Stimulated activated CD8-positive, alpha-beta memory T cell treated with anti-CD3 and anti-CD28 coated beads, Interleukin-15, amount 100 ng/mL, for 24 hours (primary cell): ENCODE data around the gene PRKCZ.

Source experiments
- DNase-seq: peaks from one replicate; pipeline ENCODE4 v3.0.0-alpha.2; 2020; ENCODE audit warnings: low read depth

PRKCZ gene

DNA sequence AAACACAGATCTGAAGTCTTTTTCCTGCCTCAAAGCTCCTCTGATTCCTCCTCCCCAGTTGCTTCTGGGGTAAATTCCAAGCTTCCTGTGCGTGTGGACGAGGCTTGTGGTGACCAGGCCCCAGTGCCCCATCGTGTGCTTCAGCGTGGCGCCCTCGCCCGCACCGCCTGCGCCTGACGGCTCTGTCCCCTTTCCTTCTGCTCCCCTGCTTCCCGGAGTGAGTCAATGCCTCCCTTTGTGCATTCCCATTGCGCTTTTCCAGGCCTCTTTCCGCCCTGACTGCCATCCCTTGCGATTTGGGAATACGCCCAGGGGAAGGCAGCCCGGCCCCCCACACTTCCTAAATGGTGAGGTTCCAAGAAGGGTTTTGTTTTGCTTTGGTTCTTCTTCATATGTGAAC is 108.1 kb downstream of the PRKCZ start:
- no peak for DNase-seq

DNA sequence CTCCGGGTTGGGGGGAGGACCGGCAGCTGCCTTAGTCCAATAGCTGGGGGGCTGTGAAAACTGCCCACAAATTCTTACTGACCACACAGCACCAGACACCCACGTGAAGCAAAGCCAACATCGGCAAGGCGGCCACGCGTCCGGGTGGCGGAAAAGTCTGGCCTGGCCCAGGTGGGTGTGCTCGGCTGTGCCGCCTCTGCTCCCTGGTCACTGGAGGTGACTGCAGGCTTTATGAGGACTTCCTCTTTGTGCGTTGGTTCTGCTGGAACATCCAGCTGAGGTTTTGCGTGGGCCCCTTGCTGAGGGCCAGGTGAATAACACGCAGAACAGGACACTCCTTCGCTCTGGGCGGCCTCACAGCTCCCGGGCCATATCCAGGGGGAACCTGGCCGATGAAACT is 108.9 kb downstream of the PRKCZ start:
- DNase-seq, result no peak

DNA sequence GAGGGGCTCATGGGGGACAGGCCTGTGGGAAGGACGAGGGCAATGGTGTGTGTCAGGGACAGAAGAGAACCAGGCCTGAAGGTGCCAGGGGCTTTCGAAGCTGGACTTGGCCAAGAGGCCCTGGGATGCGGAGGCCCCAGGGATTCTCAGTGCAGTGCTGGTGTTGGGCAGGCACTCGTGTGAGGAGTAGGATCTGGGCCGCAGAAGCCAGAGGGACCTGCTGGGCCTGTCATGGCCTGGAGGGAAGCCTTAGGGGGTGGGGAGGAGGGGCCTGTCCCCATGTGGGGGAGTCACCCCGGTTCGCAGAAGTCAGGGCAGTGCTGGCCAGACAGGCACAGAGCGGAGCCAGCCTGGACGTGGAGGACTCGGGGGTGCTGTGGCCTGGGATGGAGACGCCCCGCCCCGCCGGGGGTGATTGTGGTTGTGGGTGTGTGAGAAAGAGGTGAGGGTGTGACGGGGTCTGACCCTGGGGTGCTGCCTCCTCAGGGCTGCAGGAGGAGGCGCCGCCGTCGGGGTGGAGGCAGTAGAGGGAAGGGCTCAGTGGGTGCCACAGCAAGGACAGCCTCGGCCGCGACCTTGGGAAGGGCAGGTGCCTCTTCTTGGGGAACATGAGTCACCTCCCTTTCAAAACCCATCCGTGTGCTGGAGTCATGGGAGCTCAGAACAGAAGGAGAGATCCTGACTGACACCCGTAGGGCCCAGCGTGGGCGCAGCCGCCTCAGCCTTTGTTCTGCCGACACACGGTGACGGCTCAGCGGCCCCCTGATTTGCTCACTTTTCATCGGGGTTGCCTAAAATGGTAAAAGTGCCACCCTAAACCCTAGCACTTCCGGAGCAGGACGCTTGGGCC is 110.5 kb downstream of the PRKCZ start:
- no peak for DNase-seq

DNA sequence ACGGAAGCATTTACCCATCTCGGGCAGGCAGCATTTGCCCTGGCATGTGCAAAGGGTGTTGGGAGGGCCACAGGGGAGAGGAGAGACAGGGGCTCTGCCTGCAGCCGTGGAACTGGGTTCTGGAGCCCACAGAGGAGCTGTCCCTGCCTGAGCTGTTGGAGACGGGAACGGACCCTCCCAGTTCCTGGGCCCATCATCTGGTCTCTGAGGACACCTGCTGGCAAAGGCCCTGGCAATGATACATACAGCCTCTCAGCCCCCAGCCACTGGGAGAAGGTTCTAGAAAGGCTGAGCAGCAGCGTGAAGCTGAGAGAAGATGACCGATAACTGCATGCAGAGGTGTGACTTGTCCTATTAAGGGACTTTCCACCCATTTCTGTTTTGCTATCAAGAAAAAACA is 113.0 kb downstream of the PRKCZ start:
- no peak for DNase-seq

DNA sequence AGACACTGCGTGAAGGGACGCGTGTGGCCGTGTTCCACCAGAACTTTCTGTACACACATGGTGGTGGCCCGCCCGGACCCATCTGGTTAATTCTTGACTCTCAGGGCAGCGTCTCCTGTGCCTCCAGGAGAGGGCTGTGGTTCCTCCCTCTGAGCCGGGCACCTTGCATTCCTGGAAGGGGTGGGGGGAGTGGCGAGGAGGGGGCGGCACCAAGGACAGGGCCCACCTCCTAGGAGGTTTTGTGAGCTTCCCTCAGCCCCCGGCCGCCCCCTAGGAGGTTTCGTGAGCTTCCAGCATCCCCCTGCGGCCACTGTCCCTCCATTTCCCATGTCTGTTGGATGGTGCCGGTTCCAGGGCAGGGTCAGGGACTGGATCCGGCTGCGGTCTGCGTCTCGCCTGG is 115.4 kb downstream of the PRKCZ start:
- no peak for DNase-seq

DNA sequence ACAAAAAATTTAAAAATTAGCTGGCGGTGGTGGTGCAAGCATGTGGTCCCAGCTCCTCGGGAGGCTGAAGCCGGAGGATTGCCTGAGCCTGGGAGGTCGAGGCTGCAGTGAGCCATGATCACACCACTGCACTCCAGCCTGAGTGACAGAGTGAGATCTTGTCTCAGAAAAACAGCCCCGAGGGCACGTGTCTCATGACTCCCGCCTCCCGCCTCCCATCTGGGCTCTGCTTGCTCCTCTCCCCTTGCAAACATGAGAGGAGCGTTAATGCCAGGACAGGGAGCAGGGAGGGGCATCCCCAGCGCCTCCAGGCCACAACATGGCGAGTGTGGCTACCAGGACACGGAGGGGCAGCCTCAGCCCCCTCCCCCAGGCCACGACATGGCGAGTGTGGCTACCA is 116.0 kb downstream of the PRKCZ start:
- no peak for DNase-seq

DNA sequence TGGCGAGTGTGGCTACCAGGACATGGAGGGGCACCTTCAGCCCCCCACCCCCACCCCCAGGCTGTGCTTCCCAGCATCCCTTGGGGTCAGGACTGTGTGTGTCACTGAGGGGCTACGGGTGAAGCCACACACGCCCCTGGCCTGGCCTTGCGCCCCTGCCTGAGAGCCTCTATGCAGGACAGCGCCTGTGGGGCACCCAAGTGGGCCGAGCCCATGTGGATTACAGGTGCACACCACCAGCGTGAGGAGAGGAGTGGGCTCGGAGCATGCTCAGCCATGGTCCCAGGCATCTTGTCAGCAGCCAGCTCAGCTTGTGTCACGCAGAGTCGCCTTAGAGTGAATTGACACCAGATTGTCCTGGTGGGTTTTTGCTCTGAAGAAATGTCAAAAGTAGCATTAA is 116.5 kb downstream of the PRKCZ start:
- DNase-seq, result no peak

DNA sequence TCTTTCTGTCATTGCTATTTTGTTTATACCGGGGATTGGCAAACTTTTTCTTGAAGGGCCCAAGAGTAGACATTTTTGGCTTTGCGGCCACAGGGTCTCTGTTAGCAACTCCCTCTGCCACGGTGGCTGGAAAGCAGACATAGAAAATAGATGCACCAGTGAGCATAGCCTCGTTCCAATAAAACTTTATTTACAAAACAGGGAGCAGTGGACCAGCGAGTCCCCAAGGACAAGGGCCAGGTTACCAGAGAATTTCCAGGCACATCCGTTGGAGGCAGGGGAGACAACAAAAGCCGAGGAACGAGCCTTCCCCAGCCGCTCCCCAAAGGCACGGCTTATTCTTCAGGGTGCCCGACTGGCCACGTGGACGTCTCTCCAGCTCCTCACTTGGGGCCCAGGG is 117.9 kb downstream of the PRKCZ start:
- DNase-seq, result no peak

DNA sequence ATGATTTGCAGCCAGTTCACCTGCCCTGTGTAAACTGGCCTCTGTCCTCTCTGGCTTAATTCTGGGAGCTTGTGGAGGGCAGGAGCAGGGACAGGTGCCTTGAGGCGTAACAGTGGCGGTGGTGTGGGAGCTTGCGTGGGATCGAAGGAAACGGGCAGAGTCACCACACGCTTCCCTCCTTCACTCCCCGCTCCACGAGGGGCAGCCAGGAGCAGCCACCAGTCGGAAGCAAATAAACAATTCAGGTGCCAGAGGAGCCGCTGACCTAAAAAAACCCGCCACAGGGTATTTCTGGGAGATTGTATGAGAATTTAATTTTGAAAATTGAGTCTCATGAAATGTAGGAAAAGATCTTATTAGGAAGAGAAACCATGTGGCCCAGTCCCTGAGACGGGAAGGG is 118.3 kb downstream of the PRKCZ start:
- DNase-seq, result no peak

DNA sequence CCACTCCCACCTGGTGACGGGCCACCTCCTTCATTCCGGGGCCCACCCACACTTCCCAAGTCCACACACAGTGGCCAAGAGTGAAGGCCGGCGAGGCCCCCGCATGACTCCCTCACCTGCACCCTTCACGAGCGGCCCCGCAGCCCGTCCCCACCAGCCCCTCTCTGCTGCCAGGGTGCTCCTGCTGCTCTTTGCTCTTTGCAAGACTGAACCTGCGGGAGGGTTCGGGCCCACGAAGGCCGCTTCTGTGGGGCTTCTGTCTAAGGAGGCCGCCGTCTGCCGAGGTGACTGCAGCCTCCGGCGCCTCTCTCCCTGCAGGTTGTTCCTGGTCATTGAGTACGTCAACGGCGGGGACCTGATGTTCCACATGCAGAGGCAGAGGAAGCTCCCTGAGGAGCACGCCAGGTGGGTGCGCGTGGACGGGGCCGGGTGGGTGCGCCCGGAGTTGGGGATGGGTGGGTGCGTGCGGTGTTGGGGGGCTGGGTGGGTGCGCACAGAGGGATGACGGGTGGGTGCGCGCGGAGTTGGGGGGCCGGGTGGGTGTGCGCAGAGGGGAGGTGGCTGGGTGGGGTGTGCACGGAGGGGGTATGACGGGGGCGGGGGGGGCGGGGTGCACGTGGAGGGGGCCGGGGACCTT is 119.1 kb downstream of the PRKCZ start:
- no peak for DNase-seq

DNA sequence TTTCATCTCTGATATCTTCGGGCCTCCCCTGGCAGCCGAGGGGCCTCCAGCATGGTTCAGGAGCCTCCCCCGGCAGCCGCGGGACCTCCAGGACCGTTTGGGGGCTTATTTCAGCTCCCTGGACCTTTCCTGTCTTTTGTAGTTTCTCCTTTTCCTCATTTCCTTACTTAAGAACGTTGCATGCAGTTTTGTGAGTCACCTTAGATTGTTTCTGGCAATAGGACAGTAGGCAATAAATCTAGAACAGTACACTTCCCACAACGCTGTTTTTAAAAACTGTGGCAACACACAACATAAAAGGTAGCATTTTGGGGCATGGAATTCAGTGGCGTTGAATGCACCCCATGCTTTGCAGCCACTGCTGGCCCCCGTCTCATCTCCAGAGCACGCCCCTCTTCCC is 120.0 kb downstream of the PRKCZ start:
- DNase-seq, result no peak

DNA sequence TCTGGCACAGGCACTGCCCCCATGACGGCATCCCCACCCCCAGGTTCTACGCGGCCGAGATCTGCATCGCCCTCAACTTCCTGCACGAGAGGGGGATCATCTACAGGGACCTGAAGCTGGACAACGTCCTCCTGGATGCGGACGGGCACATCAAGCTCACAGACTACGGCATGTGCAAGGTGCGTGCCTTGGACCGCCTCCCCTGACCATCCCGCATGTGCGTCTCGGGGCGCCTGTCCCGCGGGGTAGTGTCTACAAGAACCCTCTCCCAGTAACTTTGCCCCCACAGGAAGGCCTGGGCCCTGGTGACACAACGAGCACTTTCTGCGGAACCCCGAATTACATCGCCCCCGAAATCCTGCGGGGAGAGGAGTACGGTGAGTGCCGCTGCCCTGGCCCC is 121.8 kb downstream of the PRKCZ start:
- no peak for DNase-seq

DNA sequence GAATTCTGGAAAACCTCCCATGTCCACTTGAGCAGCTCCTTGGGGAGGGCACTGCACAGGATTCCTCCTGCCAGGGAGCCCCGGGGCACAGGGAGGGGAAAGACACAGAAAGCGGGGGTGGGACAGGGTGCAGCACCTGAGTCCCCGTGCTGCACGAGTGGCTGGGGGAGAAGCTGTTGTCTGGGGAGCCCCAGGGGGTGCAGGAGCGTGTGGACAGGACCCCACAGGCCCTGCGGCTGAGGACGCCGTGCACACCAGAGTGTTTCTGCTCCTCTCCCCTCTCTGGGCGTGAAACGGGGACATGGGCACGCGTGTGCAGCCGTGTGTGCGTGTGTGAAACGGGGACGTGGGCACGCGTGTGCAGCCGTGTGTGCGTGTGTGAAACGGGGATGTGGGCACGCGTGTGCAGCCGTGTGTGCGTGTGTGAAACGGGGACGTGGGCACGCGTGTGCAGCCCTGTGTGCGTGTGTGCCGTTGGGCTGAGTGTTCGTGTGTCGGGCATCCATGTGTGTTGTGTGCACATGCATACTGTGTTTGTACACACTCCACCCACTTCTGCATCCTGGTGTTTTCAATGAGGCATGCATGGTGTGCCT is 122.4 kb downstream of the PRKCZ start:
- DNase-seq, result no peak

DNA sequence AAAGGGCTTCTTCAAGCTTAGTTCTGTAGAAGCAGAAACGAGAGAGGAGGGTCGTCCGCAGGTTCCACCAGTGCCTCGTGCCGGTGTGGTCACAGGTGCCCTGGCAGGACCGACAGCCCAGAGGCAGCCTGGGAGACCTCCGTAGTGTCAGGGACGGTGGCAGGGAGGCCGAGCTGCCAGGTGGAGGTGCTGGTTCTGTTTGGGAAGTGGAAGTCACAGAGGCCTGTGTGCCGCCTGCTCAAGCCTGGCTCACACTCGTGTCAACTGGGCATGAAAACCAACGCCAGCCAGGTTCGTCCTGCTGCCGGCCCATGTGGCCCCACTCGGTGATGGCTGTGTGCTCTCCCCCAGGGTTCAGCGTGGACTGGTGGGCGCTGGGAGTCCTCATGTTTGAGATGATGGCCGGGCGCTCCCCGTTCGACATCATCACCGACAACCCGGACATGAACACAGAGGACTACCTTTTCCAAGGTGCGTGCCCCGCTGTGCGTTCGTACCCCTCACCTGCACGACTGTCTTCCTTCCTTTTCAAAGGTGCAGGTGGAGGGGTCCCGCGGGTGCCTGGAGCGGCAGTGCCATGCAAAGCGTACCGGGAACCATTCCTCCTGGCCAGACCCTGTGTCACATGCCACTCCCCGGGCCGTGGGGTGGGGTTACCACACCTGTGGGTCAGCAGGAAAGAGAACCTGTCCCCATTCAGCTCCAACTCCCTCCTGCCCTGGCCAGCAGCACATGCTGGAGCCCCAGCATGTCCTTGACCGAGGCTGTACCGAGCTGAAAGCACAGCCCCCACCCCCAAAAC is 123.5 kb downstream of the PRKCZ start:
- no peak for DNase-seq

DNA sequence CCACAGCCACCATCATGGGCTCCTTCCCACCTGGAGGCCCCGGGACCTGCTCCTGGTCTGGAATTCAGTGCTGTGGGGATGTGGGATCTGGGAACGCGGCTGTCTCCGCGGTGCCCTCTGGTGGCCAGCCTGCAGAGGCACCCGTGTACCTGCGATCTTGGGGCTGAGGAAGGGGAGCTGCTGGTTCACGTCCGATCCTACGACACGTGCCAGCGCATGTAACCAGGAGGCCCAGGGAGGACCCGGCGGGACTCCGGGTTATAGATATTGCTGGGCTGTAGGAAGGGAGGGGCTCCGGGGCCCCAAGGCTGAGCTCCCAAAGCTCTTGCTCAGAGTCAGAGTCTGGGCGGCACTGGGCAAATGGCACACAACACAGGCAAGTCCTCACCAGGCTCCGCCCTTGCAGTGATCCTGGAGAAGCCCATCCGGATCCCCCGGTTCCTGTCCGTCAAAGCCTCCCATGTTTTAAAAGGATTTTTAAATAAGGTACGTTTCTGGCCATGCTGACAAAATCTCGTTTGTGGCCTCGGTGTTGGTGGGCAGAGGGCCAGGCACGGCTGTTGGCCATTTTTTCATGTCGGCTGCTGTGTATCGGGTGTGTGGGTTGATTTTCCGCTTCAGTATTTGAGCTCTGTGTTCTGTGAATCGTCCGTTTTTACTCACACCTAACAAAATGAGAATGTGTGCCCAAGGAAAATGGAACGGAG is 124.3 kb downstream of the PRKCZ start:
- no peak for DNase-seq

DNA sequence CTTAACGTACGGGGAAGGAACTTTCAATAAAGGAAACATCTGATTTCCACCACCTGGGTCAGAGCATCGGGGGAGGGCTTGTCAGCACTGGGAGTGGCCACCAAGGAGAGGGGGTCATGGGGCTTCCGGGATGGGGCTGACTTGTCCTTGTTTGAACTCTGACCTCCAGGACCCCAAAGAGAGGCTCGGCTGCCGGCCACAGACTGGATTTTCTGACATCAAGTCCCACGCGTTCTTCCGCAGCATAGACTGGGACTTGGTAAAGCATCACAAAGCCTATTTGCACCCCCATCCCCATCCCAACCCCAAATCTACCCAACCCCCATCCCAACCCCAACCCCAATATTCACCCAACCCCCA is 124.8 kb downstream of the PRKCZ start:
- no peak for DNase-seq

DNA sequence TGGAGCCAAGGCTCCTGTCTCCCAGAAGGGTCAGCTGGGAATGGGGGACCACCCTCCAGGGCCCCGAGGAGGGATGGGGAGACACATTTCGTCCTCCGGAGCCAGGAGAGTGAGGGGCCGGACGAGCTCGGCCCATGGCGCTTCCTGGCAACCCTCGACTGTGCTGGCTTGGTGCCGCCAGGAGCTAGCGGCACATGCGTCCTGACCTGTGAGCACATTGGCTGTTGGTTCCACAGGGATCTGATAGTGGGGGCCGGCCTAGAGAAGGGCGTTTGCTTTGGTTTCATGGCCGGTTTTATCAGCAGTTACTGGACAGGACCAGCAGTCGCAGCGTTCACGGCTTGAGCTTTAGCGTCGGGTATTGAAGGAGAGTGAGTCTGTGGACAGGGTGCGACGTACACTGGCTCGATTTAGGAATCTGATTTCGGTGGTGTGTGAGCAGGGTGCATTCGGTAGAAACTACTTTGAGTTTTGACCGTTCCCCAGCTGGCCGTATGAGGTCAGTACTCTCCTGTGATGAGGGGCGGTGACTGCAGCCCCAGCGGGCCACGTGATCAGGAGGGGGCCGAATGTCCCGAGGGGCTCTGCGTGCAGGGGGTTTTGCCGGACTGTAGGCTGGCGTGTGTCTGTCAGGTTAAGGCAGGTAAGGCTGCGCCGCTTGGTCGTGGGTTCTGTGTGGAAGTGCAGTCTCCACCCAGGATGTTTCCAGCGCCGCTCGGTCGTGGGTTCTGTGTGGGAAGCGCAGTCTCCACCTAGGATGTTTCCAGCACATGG is 125.7 kb downstream of the PRKCZ start:
- DNase-seq, result no peak

DNA sequence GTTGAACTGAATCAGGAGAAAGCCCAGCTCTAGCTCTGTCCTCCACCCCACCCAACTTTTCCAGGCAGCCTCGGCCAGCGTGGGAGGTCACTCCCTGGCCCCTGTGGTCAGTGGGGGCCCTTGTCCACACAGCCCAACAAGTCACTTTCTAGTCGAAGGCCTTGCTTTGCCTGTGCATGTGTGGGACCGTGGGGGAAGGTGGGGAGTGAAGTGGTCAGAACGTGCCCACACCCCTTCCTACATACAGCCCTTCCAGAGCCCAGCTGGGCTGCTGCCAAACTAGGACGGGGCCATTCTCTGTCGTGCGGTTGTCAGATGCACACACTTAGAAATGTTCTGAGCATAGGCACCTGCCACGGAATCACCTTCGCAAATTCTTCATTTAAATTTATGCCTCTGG is 126.4 kb downstream of the PRKCZ start:
- DNase-seq, result no peak

DNA sequence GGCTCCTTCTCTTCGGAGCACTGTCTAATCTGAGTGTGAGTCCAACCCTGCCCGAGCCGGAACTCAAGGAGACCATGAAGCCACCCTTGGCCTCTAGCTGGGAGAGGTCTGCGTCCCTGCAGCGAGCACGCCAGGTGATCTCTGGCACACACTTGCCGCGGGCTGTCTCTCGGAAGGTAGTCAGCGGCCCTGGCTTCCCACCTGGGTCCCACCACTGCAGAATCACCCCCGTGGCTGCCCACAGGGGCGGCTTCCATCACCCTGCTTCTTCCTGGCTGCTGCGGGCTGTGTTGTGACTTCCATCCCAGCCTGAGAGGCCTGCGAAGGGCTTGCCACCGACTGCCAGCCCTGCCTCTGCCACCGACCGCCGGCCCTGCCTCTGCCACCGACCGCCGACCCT is 127.3 kb downstream of the PRKCZ start:
- DNase-seq, result no peak

DNA sequence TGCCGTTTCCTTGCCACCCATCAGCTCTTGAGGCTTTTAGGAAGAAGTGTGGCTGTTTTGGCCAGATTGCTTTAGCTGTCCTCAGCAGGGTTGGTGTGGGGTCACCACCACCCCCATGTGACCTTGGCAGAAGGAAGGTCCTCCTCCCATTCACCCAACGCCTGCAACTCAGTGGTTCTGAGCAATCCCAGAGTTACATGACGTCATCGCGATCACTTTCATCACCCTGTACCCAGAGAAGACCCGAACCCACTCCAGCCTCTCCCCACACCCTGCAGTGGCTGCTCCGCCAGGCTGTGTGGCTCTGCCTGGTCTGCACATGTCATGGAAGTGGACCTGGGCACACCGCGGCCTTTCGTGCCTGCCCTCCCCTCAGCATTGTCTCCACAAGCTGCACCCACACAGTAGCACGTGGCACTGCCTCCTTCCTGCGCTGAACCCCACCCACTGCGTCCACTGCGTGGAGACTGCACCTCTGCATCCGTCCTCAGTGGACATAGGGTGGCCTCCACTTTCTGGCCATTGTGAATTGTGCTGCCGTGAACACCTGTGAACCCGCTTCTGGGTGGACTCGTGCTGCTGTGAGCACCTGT is 127.8 kb downstream of the PRKCZ start:
- DNase-seq, result no peak

DNA sequence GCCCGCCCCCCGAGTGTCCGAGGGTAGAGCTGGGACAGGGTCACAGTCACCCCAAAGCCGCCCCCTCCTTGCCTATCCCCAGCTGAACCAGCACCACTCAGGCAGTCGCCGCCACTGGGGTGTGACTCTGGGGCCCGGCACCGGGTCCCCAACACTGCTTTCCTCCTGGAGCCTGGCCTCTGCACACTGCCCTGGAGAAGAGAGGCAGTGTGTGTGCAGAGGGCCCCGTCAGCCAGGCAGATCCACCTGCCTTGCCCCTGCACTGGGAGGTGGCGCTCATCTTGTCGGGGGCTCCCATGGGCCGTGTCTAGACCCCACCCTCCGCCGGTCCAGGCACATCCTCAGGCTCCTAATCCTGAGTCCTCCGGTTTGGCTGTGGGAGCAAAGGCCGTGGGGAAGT is 128.7 kb downstream of the PRKCZ start:
- no peak for DNase-seq
